Measurements from ENCODE around the gene TNFSF15. TPM values are rescaled to one million over a fixed set of nuclear protein-coding genes. Genes with fewer than 3 reads are reported as not detected.

Gene TNFSF15
- total and polyA plus RNA-seq, 2 of the 4 experiments (the other 2 are of a cell fraction) = 0.03 to 0.18 TPM

- Histone ChIP-seq H3K4me2 (ENCODE audit: low read depth, low read length) (no peak overlapping the region), H3K4me3 (ENCODE audit: insufficient read depth, low read depth, low read length) (no peak overlapping the region), H3K4me1 (ENCODE audit: control insufficient read depth, insufficient read depth, low read length) (no peaks in the 10 kb centered on the region), H2BK15ac (ENCODE audit: low read depth, low read length) (no peak overlapping the region), H3K27ac (ENCODE audit: insufficient read depth, low read length) (no peak overlapping the region), H2AK9ac (replicated peaks; ENCODE audit: low read depth, low read length, poor library complexity) (no peak overlapping the region), H2BK20ac (ENCODE audit: low read depth, low read length) (no peak overlapping the region), H2AFZ (replicated peaks; ENCODE audit: low read length, poor library complexity) (no peak overlapping the region), H4K5ac (ENCODE audit: low read depth, low read length) (no peak overlapping the region), H3K36me3 (ENCODE audit: control insufficient read depth, insufficient read depth, low read length) (no peaks in the 10 kb centered on the region), H3K4ac (ENCODE audit: low read depth, low read length) (no peak overlapping the region), H3K18ac (ENCODE audit: low read depth, low read length) (no peak overlapping the region), H4K8ac (ENCODE audit: low read depth in 2 of 2, low read length in 2 of 2) (no peak overlapping the region), H4K91ac (ENCODE audit: insufficient read depth, low read depth, low read length) (no peak overlapping the region), H2BK120ac (ENCODE audit: low read depth, low read length) (no peak overlapping the region), H3K27me3 (ENCODE audit: control insufficient read depth, insufficient read depth, low read length) (peaks cover 38% of the 10 kb centered on the region), H3K14ac (replicated peaks; ENCODE audit: low read depth, low read length) (no peak overlapping the region), H3K23ac (ENCODE audit: low read depth, low read length) (no peak overlapping the region), H2BK5ac (ENCODE audit: low read depth, low read length, poor library complexity, severe bottlenecking) (no peak overlapping the region), H4K20me1 (ENCODE audit: insufficient read depth, low read length) (no peaks in the 10 kb centered on the region), H2AK5ac (ENCODE audit: low read depth, low read length) (no peak overlapping the region), H3K56ac (ENCODE audit: extremely low read depth, insufficient read depth, low read length) (no peak overlapping the region), H3K79me1 (ENCODE audit: low read depth in 1 of 2, low read length in 2 of 2) (no peaks in the 10 kb centered on the region), H3K9ac (ENCODE audit: low read depth, low read length) (no peak overlapping the region), H3K9me1 (ENCODE audit: insufficient read depth, low read length) (no peaks in the 10 kb centered on the region), H3K9me3 (ENCODE audit: control insufficient read depth, insufficient read depth, low read length) (peaks cover 3% of the 10 kb centered on the region; the same call in 1 of the 2 replicates)
- dilution Hi-C loops (cut with HindIII; ENCODE audit: low sequenced_read_pairs, unreplicated experiment) (no loop called here), in situ Hi-C loops (cut with MboI; ENCODE audit: low sequenced_read_pairs) (no loop called here), intact Hi-C loops (cut with micrococcal nuclease) (no loop called here)
- BruUV-seq (replicated peaks) = no TSS peak
- TF ChIP-seq NFE2L2 (IDR thresholded peaks at IDR 0.05; ENCODE audit: low read depth, low read length) (no peak), FOS (IDR thresholded peaks at IDR 0.05; ENCODE audit: low read depth, low read length) (no peak)
- ATAC-seq (ENCODE audit: low read depth) (no peak), DNase-seq (no peak)
- CTCF ChIA-PET = no interaction called here
- POLR2A ChIA-PET (ENCODE audit: unreplicated experiment) = no interaction called here
- no CpG with 5 or more reads among the region's 1 CpG for WGBS, 2 experiments (ENCODE audit: extremely low coverage in 2 of 2, insufficient read length in 1 of 2)
These were observed 24.7 kb upstream of the TNFSF15 start for GRCh38 chr9:114830546-114830945.

All from IMR-90 (cell line).